ENCODE results near the gene RCCD1.
"Not testable (repeated sequence)": the region's sequence is repeated elsewhere in the genome, so short reads cannot be mapped to it uniquely, and the experiment has no call there.

The RCCD1 gene

GRCh38 chr15:90918034-90918788 is 36.5 kb upstream of the RCCD1 start:
- DNase-seq: no peak

- DNase-seq: no peak
Observed at GRCh38 chr15:90918835-90919234, 35.8 kb upstream of the RCCD1 start.

- no peak for DNase-seq
Observed at GRCh38 chr15:90921887-90922286, 32.8 kb upstream of the RCCD1 start.

- not testable (repeated sequence) for DNase-seq
Observed at GRCh38 chr15:90922712-90923322, 31.9 kb upstream of the RCCD1 start.

- DNase-seq: no peak
Observed at GRCh38 chr15:90924375-90924774, 30.3 kb upstream of the RCCD1 start.

- not testable (repeated sequence) for DNase-seq
Observed at GRCh38 chr15:90926766-90927165, 27.9 kb upstream of the RCCD1 start.

- not testable (repeated sequence) for DNase-seq
Observed at GRCh38 chr15:90928106-90928505, 26.6 kb upstream of the RCCD1 start.

- no peak for DNase-seq
Observed at GRCh38 chr15:90929246-90930019, 25.3 kb upstream of the RCCD1 start.

- DNase-seq: no peak
Observed at GRCh38 chr15:90930861-90931574, 23.7 kb upstream of the RCCD1 start.

GRCh38 chr15:90931575-90931827 is 23.2 kb upstream of the RCCD1 start:
- no peak for DNase-seq

- peak; percentile 94 for DNase-seq
Observed at GRCh38 chr15:90931828-90932659, 22.6 kb upstream of the RCCD1 start, which contains the start of gene HDDC3. HDDC3 (minus strand) TSS chr15:90932549; CDS start chr15:90932540, 9 bp downstream.

- no peak for DNase-seq
Observed at GRCh38 chr15:90932660-90932991, 22.1 kb upstream of the RCCD1 start.

- DNase-seq: no peak
Observed at GRCh38 chr15:90933301-90933700, 21.4 kb upstream of the RCCD1 start.

GRCh38 chr15:90934256-90934948 is 20.3 kb upstream of the RCCD1 start:
- peak; percentile 95 for DNase-seq

- peak; percentile 97 for DNase-seq
Observed at GRCh38 chr15:90934949-90935751, 19.5 kb upstream of the RCCD1 start, which contains the start of gene UNC45A. UNC45A (plus strand) TSS chr15:90935285; CDS start chr15:90935325, 40 bp downstream.

- DNase-seq: no peak
Observed at GRCh38 chr15:90936823-90937222, 17.9 kb upstream of the RCCD1 start.

- no peak for DNase-seq
Observed at GRCh38 chr15:90938261-90938660, 16.4 kb upstream of the RCCD1 start.

GRCh38 chr15:90939756-90940155 is 14.9 kb upstream of the RCCD1 start:
- DNase-seq: no peak

- no peak for DNase-seq
Observed at GRCh38 chr15:90941038-90941437, 13.6 kb upstream of the RCCD1 start.

GRCh38 chr15:90942354-90943120 is 12.1 kb upstream of the RCCD1 start:
- no peak for DNase-seq
